Activated CD4-positive, alpha-beta T cell treated with anti-CD3 and anti-CD28 coated beads, Interleukin-2, amount 50 U/mL, for 48 hours (primary cell): ENCODE data around the gene IQGAP2.
"Not testable (repeated sequence)": the region's sequence is repeated elsewhere in the genome, so short reads cannot be mapped to it uniquely, and the experiment has no call there.

ENCODE experiments used
- DNase-seq, 2 experiments: peaks; one replicate each; pipeline ENCODE4 v3.0.0-alpha.2; 2020

IQGAP2 gene

GRCh38 chr5:76723906-76724305 is 320.8 kb downstream of the IQGAP2 start:
- no peak for DNase-seq

DNA sequence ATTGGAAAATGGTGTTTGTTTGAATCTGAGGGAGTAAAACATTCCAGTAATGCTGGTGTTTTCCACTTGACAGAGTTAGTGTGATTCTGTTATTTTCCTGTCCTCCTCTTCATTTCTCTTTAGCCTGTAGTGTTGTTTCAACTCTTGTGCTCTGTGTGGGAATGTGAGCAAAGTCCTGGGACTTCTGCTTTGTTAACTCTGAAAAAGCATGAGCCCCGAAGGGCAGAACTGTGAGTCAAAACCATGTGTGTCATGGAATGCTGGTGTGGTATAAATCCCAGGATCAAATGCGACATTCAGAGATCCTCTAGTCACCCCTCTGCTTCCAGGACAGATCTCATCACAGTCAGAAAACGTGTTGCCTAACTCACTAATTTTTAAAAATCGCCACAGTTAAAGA is 321.8 kb downstream of the IQGAP2 start:
- no peak for DNase-seq

DNA sequence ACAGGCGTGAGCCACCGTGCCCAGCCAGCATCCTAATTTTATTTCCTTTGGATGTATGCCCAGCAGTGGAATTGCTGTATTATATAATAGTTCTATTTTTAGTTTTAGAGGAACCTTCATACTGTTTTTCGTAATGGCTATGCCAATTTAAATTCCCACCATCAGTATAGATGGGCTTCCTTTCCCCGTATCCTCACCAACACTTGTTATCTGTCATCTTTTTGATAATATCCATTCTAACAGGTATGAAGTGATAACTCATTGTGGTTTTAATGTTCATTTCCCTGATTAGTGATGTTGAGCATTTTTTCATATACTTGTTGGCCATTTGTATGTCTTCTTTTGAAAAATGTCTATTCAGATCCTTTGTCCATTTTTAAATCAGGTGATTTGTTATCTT is 325.9 kb downstream of the IQGAP2 start:
- no peak for DNase-seq

GRCh38 chr5:76729373-76730290 is 326.5 kb downstream of the IQGAP2 start:
- DNase-seq: no peak

DNA sequence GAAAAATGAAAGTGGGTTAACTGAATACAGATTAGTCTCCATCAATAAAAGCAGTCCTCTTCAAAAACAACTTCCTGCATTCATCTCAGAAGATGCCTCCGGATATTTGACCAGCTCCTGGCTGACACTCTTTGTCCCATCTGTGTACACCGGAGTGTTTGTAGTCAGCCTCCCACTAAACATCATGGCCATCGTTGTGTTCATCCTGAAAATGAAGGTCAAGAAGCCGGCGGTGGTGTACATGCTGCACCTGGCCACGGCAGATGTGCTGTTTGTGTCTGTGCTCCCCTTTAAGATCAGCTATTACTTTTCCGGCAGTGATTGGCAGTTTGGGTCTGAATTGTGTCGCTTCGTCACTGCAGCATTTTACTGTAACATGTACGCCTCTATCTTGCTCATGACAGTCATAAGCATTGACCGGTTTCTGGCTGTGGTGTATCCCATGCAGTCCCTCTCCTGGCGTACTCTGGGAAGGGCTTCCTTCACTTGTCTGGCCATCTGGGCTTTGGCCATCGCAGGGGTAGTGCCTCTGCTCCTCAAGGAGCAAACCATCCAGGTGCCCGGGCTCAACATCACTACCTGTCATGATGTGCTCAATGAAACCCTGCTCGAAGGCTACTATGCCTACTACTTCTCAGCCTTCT is 329.4 kb downstream of the IQGAP2 start:
- DNase-seq: no peak

GRCh38 chr5:76733049-76733417 is 329.9 kb downstream of the IQGAP2 start:
- DNase-seq: peak; percentile 20 to 36

- no peak for DNase-seq
These were observed 332.9 kb downstream of the IQGAP2 start for GRCh38 chr5:76735762-76736545.

- no peak for DNase-seq
These were observed 333.8 kb downstream of the IQGAP2 start for GRCh38 chr5:76736679-76737556.

DNA sequence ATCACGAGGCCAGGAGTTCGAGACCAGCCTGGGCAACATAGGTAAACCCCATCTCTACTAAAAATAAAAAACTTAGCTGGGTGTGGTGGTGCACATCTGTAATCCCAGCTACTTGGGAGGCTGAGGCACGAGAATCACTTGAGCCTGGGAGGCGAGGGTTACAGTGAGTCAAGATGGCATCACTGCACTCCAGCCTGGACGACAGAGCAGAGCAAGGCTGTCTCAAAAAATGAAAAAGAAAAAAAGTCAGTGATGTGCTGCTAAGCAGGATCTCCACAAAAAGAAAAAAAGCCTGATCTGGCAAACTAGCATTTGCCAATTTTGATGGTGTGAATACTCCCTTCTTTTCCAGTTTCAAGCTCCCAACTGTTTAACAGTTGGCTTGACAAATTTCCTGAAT is 334.8 kb downstream of the IQGAP2 start:
- no peak for DNase-seq

- not testable (repeated sequence) for DNase-seq
These were observed 338.4 kb downstream of the IQGAP2 start for GRCh38 chr5:76741506-76741905.

- DNase-seq: no peak
These were observed 339.5 kb downstream of the IQGAP2 start for GRCh38 chr5:76742583-76742982.

GRCh38 chr5:76744632-76745031 is 341.5 kb downstream of the IQGAP2 start:
- no peak for DNase-seq

DNA sequence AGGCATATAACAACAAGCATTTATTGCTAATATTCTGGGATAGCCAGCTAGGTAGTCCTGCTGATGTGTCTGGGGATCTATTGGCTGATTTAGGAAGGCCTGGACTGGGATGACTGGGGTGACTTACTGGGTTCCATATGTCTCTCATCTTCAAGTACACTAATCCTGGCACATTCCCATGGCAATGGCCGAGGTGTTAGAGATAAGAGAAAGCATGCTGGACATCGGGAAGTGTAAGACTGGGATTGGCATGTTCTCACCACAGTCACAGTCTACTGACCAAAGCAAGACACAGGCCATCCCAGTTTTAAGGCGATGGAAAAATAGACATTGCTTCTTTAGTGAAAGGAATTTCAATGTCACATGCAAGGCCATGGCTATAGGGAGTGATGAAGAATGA is 342.6 kb downstream of the IQGAP2 start:
- DNase-seq: no peak

- no peak for DNase-seq
These were observed 343.6 kb downstream of the IQGAP2 start for GRCh38 chr5:76746677-76747076.

DNA sequence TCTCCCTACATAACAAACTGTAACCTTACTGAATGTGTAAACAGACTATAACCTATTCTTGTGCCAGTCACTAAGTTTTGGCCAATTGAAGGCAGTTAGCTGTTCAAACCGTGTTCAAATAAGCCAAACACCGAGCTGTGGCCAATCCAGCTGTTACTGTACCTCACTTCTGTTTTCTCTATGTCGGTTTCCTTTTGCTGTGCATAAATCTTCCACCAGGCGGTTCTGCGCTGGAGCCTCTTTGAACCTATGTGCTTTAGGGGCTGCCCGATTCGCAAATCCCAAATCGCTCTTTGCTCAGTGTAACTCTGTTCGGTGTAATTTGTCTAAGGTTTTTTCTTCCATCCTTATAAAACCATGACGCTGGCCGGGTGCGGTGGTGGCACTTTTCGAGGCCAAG is 344.6 kb downstream of the IQGAP2 start:
- DNase-seq: no peak

GRCh38 chr5:76751291-76751690 is 348.2 kb downstream of the IQGAP2 start:
- DNase-seq: no peak

GRCh38 chr5:76754668-76755078 is 351.6 kb downstream of the IQGAP2 start:
- DNase-seq: no peak

GRCh38 chr5:76755779-76756637 is 352.9 kb downstream of the IQGAP2 start:
- DNase-seq: no peak

DNA sequence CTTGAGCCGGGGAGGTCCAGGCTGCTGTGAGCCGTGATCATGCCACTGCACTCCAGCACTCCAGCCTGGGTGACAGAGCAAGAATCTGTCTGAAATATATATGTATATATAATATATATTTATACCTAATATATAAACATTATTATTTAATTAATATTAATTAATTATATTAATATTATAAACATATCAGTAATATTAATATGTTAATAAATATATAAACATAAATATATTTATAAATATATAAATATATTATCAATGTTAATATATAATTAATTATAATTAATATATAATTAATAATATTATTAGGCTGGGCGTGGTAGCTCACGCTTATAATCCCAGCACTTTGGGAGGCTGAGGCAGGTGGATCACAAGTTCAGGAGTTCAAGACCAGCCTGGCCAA is 354.0 kb downstream of the IQGAP2 start:
- no peak for DNase-seq
